HAP-1 (cell line): ENCODE measurements around the gene SPSB3.

Source experiments
- DNase-seq, 2 experiments: peaks; one replicate each; pipeline ENCODE4 v3.0.0-alpha.2; 2016 to 2020; ENCODE audit warnings: low spot score in 2 of 2
- H3K27me3 ChIP-seq: fragments of 250-450 bp; sonication (Bioruptor Pico); 2 replicates; pipeline ENCODE4 v1.5.1; 2020; ENCODE audit warnings: low read depth, mild to moderate bottlenecking, moderate library complexity
- H3K36me3 ChIP-seq: fragments of 250-450 bp; sonication (Bioruptor Pico); replicated peaks from 2 replicates; pipeline ENCODE4 v1.5.1; 2020; ENCODE audit warnings: mild to moderate bottlenecking
- H3K4me1 ChIP-seq: fragments of 250-450 bp; sonication (Bioruptor Pico); 2 replicates; pipeline ENCODE4 v1.5.1; 2020; ENCODE audit warnings: mild to moderate bottlenecking
- H3K4me3 ChIP-seq: fragments of 250-450 bp; sonication (Bioruptor Pico); 2 replicates; pipeline ENCODE4 v1.5.1; 2020; ENCODE audit warnings: mild to moderate bottlenecking, moderate library complexity
- H3K9me3 ChIP-seq: fragments of 250-450 bp; sonication (Bioruptor Pico); 2 replicates; pipeline ENCODE4 v1.5.1; 2020; ENCODE audit warnings: mild to moderate bottlenecking, moderate library complexity
- in situ Hi-C: fragments of 300-500 bp; cut with MboI; formaldehyde crosslinking; loops from 3 replicates; pipeline ENCODE4 v1.14.3; 2020; ENCODE audit warnings: low sequenced_read_pairs, inconsistent platforms, mixed read lengths

SPSB3 gene

GRCh38 chr16:1788708-1789100 is 6.3 kb upstream of the SPSB3 start:
- Histone ChIP-seq H3K4me1 (no peaks in the 10 kb centered on the region), H3K36me3 (peaks cover 10% of the 10 kb centered on the region), H3K4me3 (no peak overlapping the region), H3K27me3 (no peaks in the 10 kb centered on the region), H3K9me3 (no peaks in the 10 kb centered on the region)
- in situ Hi-C loops, result no loop called here
- DNase-seq, result no peak

- in situ Hi-C loops, result no loop called here
- Histone ChIP-seq H3K9me3 (no peaks in the 10 kb centered on the region), H3K27me3 (no peaks in the 10 kb centered on the region), H3K36me3 (peaks cover 10% of the 10 kb centered on the region), H3K4me1 (no peaks in the 10 kb centered on the region), H3K4me3 (no peak overlapping the region)
- DNase-seq, result no peak
Measured at GRCh38 chr16:1788095-1788707, 5.8 kb upstream of the SPSB3 start.

DNA sequence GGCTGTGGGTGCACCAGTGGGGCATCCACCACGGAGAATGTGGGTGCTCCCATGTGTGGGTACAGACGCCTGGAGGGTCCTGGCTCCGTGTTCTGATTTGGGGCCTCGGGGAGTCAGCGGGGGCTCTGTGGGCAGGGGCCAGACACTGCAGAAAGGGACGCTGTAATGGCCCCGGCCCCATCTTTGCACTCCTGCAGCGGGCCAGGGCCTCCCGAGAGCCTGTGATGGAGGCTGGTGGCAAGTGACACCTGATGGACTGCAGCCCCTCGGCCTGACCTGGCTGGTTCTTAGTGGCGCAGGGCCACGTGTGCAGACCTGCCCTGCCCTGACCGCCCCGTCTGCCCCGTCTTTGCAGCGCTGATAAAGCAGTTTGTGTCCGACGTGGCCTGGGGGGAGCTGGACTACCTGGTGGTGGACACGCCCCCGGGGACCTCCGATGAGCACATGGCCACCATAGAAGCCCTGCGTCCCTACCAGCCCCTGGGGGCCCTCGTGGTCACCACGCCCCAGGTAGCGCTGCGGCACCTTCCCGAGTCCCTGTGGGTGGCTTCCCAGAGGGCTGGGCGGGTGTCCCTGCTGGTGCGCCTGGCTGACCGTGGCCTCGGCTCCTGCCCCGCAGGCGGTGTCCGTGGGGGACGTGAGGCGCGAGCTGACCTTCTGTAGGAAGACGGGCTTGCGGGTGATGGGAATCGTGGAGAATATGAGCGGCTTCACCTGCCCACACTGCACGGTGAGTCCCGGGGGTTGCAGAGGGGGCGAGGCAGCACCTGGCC is 5.1 kb upstream of the SPSB3 start:
- no peak for DNase-seq
- no peaks in the 10 kb centered on the region for H3K27me3 ChIP-seq
- no peaks in the 10 kb centered on the region for H3K9me3 ChIP-seq
- H3K4me1 ChIP-seq, result no peaks in the 10 kb centered on the region
- in situ Hi-C loops, result no loop called here
- H3K36me3 ChIP-seq, result peaks cover 10% of the 10 kb centered on the region
- H3K4me3 ChIP-seq, result no peak overlapping the region

DNA sequence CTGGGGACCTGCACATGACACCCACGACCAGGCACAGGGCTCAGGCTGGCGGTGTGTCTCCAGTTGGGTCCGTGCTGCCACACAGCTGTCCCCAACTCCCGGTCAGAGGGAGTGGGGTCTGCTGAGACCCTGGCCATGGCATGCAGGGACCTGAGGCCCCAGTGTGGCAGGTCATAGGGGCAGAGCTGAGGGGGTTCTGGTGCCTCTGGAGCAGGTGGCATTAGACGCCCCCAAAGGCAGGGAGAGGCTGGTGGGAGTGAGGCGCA is 4.6 kb upstream of the SPSB3 start:
- Histone ChIP-seq H3K4me3 (no peak overlapping the region), H3K27me3 (no peaks in the 10 kb centered on the region), H3K4me1 (no peaks in the 10 kb centered on the region), H3K36me3 (peaks cover 10% of the 10 kb centered on the region), H3K9me3 (no peaks in the 10 kb centered on the region)
- DNase-seq, result no peak
- in situ Hi-C loops, result no loop called here

DNA sequence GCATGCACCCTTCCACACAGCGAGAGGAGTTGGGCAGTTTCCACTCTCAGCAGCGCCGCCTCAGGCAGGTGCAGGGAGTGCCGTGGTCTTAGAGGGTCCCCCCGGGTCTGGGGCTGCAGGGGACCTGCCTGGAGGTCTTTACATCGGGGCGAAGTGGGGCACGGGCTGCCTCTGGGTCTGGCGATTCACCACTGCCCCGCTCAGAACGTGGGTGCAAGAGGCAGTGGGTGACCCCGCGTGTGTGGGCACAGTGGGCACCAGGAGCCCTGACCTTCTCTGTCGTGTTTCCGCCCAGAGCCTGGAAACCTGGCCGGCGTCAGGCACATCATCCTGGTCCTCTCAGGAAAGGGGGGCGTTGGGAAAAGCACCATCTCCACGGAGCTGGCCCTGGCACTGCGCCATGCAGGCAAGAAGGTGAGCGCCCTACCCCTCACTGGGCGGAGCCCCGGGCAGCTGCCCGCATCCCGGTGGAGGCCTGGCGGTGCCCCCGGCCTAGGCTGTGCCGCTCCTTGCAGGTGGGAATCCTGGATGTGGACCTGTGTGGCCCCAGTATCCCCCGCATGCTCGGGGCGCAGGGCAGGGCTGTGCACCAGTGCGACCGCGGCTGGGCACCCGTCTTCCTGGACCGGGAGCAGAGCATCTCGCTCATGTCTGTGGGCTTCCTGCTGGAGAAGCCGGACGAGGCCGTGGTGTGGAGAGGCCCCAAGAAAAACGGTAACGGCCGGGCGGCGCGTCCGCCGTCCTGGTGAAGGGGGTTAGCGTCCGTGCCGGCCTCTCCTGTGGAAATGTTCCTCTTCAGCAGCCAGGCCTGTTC is 4.1 kb upstream of the SPSB3 start:
- no peaks in the 10 kb centered on the region for H3K4me1 ChIP-seq
- H3K36me3 ChIP-seq, result peaks cover 10% of the 10 kb centered on the region
- H3K9me3 ChIP-seq, result no peaks in the 10 kb centered on the region
- DNase-seq, result peak in 1 of 2 experiments; percentile 13
- no peak overlapping the region for H3K4me3 ChIP-seq
- in situ Hi-C loops, result no loop called here
- no peaks in the 10 kb centered on the region for H3K27me3 ChIP-seq

- H3K9me3 ChIP-seq, result no peaks in the 10 kb centered on the region
- no peak for DNase-seq
- in situ Hi-C loops, result no loop called here
- H3K27me3 ChIP-seq, result no peaks in the 10 kb centered on the region
- H3K36me3 ChIP-seq, result peaks cover 10% of the 10 kb centered on the region
- no peaks in the 10 kb centered on the region for H3K4me1 ChIP-seq
- H3K4me3 ChIP-seq, result no peak overlapping the region
Measured at GRCh38 chr16:1785846-1786170, 3.4 kb upstream of the SPSB3 start.

- DNase-seq, result no peak
- Histone ChIP-seq H3K4me3 (no peak overlapping the region), H3K27me3 (no peaks in the 10 kb centered on the region), H3K9me3 (no peaks in the 10 kb centered on the region), H3K4me1 (no peaks in the 10 kb centered on the region), H3K36me3 (peaks cover 10% of the 10 kb centered on the region)
- in situ Hi-C loops, result no loop called here
Measured at GRCh38 chr16:1784977-1785845, 2.8 kb upstream of the SPSB3 start.

DNA sequence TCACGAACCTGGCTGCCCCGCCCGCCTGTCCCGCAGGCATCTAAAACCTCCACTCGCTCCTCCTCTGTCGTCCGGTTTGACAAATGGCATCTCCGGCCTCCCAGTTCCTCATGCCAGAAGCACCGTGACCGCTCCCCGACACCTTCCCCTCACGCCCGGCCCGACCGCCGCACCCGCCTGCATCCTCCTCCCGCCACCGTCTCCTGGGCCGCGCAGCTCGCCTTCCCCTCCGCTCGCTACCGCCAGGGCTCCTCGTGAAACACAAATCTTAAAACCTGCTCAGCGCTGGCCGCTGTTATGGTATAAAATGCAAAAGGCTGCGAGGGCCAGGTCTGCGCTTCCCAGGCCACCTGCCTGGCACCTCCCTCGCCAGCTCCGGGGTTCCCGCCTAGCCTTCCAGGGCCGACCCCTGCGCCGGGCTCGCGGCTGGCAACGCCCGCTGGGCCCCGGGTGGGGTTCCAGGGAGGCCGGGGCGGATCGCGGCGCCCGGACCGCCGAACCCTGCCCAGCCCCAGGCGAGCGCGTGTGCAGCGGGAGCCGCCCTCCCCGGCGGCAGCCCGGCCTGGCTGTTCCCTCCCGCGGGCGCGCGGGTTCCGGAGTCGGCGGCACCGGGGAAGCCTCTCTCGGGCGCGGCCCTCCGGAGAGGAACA is 488 bp downstream of the SPSB3 start:
- H3K4me3 ChIP-seq, result peak overlapping the region; percentile 76
- in situ Hi-C loops, result no loop called here
- H3K36me3 ChIP-seq, result peaks cover 14% of the 10 kb centered on the region
- H3K27me3 ChIP-seq, result no peaks in the 10 kb centered on the region
- no peaks in the 10 kb centered on the region for H3K4me1 ChIP-seq
- H3K9me3 ChIP-seq, result no peaks in the 10 kb centered on the region
- no peak for DNase-seq

DNA sequence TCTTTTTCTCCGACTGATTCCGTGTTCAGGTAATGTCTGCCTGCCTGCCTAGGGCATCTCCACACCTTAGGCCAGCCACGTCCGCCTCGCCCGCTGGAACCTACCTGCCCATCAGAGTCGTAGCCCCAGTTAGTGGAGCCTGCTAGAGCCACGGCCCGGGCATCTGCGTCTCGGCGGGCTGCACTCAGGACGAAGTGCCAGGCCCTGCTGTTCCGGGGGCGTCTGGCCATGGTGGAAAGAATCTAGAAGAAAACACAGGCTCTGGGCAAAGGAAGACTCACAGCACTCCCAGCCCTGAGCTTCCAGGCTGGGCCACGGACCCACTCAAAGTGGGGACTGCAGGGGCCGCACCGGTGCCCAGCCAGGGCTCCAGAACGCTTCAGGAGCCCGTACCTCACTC is 1.1 kb downstream of the SPSB3 start:
- Histone ChIP-seq H3K27me3 (no peaks in the 10 kb centered on the region), H3K9me3 (no peaks in the 10 kb centered on the region), H3K4me3 (peak overlapping the region; percentile 76), H3K36me3 (peaks cover 14% of the 10 kb centered on the region), H3K4me1 (no peaks in the 10 kb centered on the region)
- in situ Hi-C loops, result no loop called here
- DNase-seq, result no peak

- no peaks in the 10 kb centered on the region for H3K9me3 ChIP-seq
- H3K36me3 ChIP-seq, result peaks cover 17% of the 10 kb centered on the region
- no peak overlapping the region for H3K4me3 ChIP-seq
- no peak for DNase-seq
- no peaks in the 10 kb centered on the region for H3K4me1 ChIP-seq
- no peaks in the 10 kb centered on the region for H3K27me3 ChIP-seq
- in situ Hi-C loops, result no loop called here
Measured at GRCh38 chr16:1780677-1781072, 1.7 kb downstream of the SPSB3 start.

DNA sequence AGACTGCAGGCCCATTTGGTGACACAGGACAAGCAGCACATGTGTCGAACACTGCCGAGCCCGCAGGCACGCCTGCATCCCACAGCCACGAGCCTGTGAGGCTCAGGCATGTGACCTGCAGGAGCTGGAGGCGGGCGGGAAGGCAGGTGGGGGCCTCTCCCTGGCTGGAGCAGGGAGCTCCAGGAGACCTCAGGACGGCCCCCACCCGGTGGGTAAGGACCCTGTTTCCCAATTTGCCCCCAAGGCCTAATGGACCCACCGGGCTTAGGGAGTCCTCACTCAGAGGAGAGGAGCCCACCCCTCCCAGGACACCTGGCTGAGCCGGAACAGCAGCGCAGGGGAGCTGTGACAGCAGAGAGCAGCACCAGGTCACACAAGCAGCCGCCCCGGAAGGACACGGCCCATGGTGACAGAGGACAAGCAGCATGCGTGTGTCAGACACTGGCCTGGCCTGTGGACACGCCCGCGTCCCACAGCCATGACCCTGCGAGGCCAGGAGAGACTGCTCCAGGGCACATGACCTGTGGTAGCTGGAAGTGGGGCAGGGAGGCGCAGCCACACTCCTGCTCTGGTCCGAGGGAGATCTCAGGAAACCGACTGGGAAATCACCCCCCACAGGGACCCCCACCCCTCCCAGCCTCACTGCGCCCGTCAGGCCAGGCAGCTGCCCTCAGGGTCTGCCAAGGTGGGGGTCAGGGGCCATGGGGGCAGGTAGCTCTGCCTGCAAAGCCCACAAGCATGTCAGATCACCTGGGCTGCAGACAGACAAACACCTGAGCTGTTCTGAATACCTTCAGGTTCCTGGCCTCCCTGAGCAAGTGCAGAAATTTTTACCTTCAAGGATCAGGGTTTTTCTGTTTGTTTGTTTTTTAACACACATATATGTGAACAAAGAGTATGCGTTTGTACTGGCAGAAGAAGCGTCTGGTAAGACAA is 2.4 kb downstream of the SPSB3 start:
- Histone ChIP-seq H3K4me1 (no peaks in the 10 kb centered on the region), H3K9me3 (no peaks in the 10 kb centered on the region), H3K27me3 (no peaks in the 10 kb centered on the region), H3K4me3 (no peak overlapping the region), H3K36me3 (peaks cover 23% of the 10 kb centered on the region)
- DNase-seq, result no peak
- in situ Hi-C loops, result no loop called here

- in situ Hi-C loops, result no loop called here
- Histone ChIP-seq H3K4me3 (no peak overlapping the region), H3K4me1 (peaks cover 2% of the 10 kb centered on the region; the same call in 1 of the 2 replicates), H3K27me3 (no peaks in the 10 kb centered on the region), H3K36me3 (peaks cover 23% of the 10 kb centered on the region), H3K9me3 (no peaks in the 10 kb centered on the region)
- DNase-seq, result no peak
Measured at GRCh38 chr16:1779234-1779701, 3.1 kb downstream of the SPSB3 start.
